ENCODE results near the gene BCAR3.
"Not testable (repeated sequence)": the region's sequence is repeated elsewhere in the genome, so short reads cannot be mapped to it uniquely, and the experiment has no call there.

Gene BCAR3

GRCh38 chr1:93661829-93662474 lies 19.7 kb downstream of the BCAR3 start (continued):
- TF ChIP-seq KLF17 (tag by site-specific recombination; IDR thresholded peaks at IDR 0.05): no peak
- no peak for TF ChIP-seq ZNF654 (tag by site-specific recombination; IDR thresholded peaks at IDR 0.05; ENCODE audit: low read depth)
- TF ChIP-seq ZNF776 (tag by site-specific recombination; IDR thresholded peaks at IDR 0.05; ENCODE audit: borderline replicate concordance): no peak

GRCh38 chr1:93661341-93661740 lies 20.3 kb downstream of the BCAR3 start:
- POLR2A ChIA-PET: interaction anchor here (1.2 kb wide), 1 partner anchor 10 kb away, joined by 3 read pairs; no protein-coding TSS in a partner anchor
- not testable (repeated sequence) for H3K4me3 ChIP-seq (ENCODE audit: low read depth, low read length); H3K27ac ChIP-seq (ENCODE audit: extremely low read depth, low read depth, low read length); H3K4me1 ChIP-seq (ENCODE audit: control insufficient read depth, insufficient read depth, low read length); H3K9me3 ChIP-seq (ENCODE audit: control insufficient read depth, insufficient read depth, low read depth, low read length); H3K36me3 ChIP-seq (ENCODE audit: control insufficient read depth in 2 of 2, insufficient read depth in 1 of 2, low read length in 2 of 2)
- CTCF ChIA-PET: interaction anchor here (1.1 kb wide), 1 partner anchor 12 kb away, joined by 3 read pairs; no protein-coding TSS in a partner anchor

GRCh38 chr1:93659822-93660503 lies 21.7 kb downstream of the BCAR3 start:
- Histone ChIP-seq H3K4me3 (ENCODE audit: low read depth, low read length) (no peak overlapping the region), H3K36me3 (ENCODE audit: control insufficient read depth in 2 of 2, insufficient read depth in 1 of 2, low read length in 2 of 2) (peaks cover 0 to 7% of the 10 kb centered on the region in 2 experiments; a peak in 1 of 3 replicates), H3K4me1 (ENCODE audit: control insufficient read depth, insufficient read depth, low read length) (no peaks in the 10 kb centered on the region), H3K27ac (ENCODE audit: extremely low read depth, low read depth, low read length) (no peak overlapping the region), H3K9me3 (ENCODE audit: control insufficient read depth, insufficient read depth, low read depth, low read length) (no peaks in the 10 kb centered on the region)
- POLR2A ChIA-PET: no interaction called here
- no peak for TF ChIP-seq ZNF324 (tag by site-specific recombination; IDR thresholded peaks at IDR 0.05)
- no peak for TF ChIP-seq ZNF174 (tag by site-specific recombination; IDR thresholded peaks at IDR 0.05)
- no peak for TF ChIP-seq ZNF398 (tag by site-specific recombination; IDR thresholded peaks at IDR 0.05)
- TF ChIP-seq ZNF140 (tag by site-specific recombination; IDR thresholded peaks at IDR 0.05): no peak
- no peak for TF ChIP-seq ZNF138 (tag by site-specific recombination; IDR thresholded peaks at IDR 0.05; ENCODE audit: borderline replicate concordance)
- CTCF ChIA-PET: interaction anchor here (0.7 to 0.8 kb wide), 2 partner anchors 154 to 324 kb away, joined by 3 to 4 read pairs; no protein-coding TSS in a partner anchor

GRCh38 chr1:93658188-93658587 lies 23.4 kb downstream of the BCAR3 start:
- Histone ChIP-seq H3K4me3 (ENCODE audit: low read depth, low read length) (no peak overlapping the region), H3K36me3 (ENCODE audit: control insufficient read depth in 2 of 2, insufficient read depth in 1 of 2, low read length in 2 of 2) (peaks cover 0 to 4% of the 10 kb centered on the region in 2 experiments; a peak in 1 of 3 replicates), H3K27ac (ENCODE audit: extremely low read depth, low read depth, low read length) (no peak overlapping the region), H3K4me1 (ENCODE audit: control insufficient read depth, insufficient read depth, low read length) (no peaks in the 10 kb centered on the region), H3K9me3 (ENCODE audit: control insufficient read depth, insufficient read depth, low read depth, low read length) (no peaks in the 10 kb centered on the region)
- ChIA-PET CTCF (interaction anchor here (0.9 kb wide), 1 partner anchor 12 kb away, joined by 3 read pairs; no protein-coding TSS in a partner anchor), POLR2A (no interaction called here)
- no peak for TF ChIP-seq ZNF266 (tag by site-specific recombination; IDR thresholded peaks at IDR 0.05; ENCODE audit: low read depth)
- no peak for TF ChIP-seq SCRT1 (tag by site-specific recombination; IDR thresholded peaks at IDR 0.05; ENCODE audit: borderline replicate concordance)

- Histone ChIP-seq H3K4me3 (ENCODE audit: low read depth, low read length) (no peak overlapping the region), H3K9me3 (ENCODE audit: control insufficient read depth, insufficient read depth, low read depth, low read length) (no peaks in the 10 kb centered on the region), H3K27ac (ENCODE audit: extremely low read depth, low read depth, low read length) (no peak overlapping the region), H3K4me1 (ENCODE audit: control insufficient read depth, insufficient read depth, low read length) (no peaks in the 10 kb centered on the region), H3K36me3 (ENCODE audit: control insufficient read depth in 2 of 2, insufficient read depth in 1 of 2, low read length in 2 of 2) (no peaks in the 10 kb centered on the region)
- POLR2A ChIA-PET: no interaction called here
- no peak for TF ChIP-seq ZNF37A (tag by site-specific recombination; IDR thresholded peaks at IDR 0.05)
- TF ChIP-seq GLI4 (tag by site-specific recombination; IDR thresholded peaks at IDR 0.05): no peak
- no peak for TF ChIP-seq CTCF (tag by site-specific recombination; IDR thresholded peaks at IDR 0.05)
- TF ChIP-seq ZBTB20 (tag by site-specific recombination; IDR thresholded peaks at IDR 0.05): no peak
- TF ChIP-seq ZNF571 (tag by site-specific recombination; IDR thresholded peaks at IDR 0.05): no peak
- TF ChIP-seq ZNF394 (tag by site-specific recombination; IDR thresholded peaks at IDR 0.05; ENCODE audit: borderline replicate concordance): no peak
- CTCF ChIA-PET: no interaction called here
These were observed 25.1 kb downstream of the BCAR3 start for GRCh38 chr1:93656491-93656890.
